B cell (primary cell): Measurements from ENCODE around the gene CPED1.

Source experiments
- CTCF ChIP-seq: fragments of 200-600 bp; IDR thresholded peaks from one replicate; pipeline ENCODE4 v1.8.0; 2022; ENCODE audit warnings: antibody characterized with exemption, mild to moderate bottlenecking
- EZH2 ChIP-seq: IDR thresholded peaks from 2 replicates; pipeline ENCODE4 v1.6.1; 2012; ENCODE audit warnings: borderline replicate concordance, low read depth, mild to moderate bottlenecking, moderate library complexity, low read length; ENCODE audit not compliant: insufficient read depth, poor library complexity, severe bottlenecking

- no peak for TF ChIP-seq CTCF
- TF ChIP-seq EZH2, result no peak
These were observed 210.0 kb downstream of the CPED1 start for GRCh38 chr7:121198502-121198901.
